ENCODE data around the gene DOCK1.

Gene DOCK1

GRCh38 chr10:127003032-127003685, 97.9 kb downstream of the DOCK1 start:
- H3K4me3 ChIP-seq (ENCODE audit: low read length) = no peak overlapping the region
- H3K9me3 ChIP-seq (ENCODE audit: control insufficient read depth, low read length) = no peaks in the 10 kb centered on the region
- H3K27me3 ChIP-seq (ENCODE audit: control insufficient read depth, insufficient read depth, low read length) = no peaks in the 10 kb centered on the region
- no peaks in the 10 kb centered on the region for H3K4me1 ChIP-seq (ENCODE audit: control insufficient read depth, insufficient read depth, low read length)
- no peaks in the 10 kb centered on the region for H3K36me3 ChIP-seq (ENCODE audit: control insufficient read depth, insufficient read depth, low read length)
- no peak overlapping the region for H3K9ac ChIP-seq (ENCODE audit: low read length)

DNA sequence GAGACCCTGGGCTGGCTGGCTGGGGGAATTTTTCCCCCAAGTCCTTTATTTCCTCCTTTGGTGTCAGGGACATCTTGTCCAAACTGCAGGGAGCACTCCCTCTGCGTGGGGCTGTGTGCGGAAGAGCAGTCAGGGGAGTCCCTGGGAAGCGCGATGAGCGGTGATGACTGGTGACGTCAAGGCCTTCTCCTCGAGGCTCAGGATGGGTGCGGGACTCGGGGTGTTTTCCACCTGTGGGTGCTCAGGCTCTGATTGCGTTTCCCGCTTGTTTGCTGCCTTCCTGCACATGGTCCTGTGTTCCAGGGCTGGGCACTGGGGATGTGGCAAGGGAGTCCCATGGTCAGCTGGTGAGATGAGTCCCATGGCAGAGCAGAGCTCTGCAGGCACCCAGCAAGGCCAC, 101.2 kb downstream of the DOCK1 start:
- H3K36me3 ChIP-seq (ENCODE audit: control insufficient read depth, insufficient read depth, low read length) = no peaks in the 10 kb centered on the region
- H3K4me3 ChIP-seq (ENCODE audit: low read length) = no peak overlapping the region
- no peaks in the 10 kb centered on the region for H3K9me3 ChIP-seq (ENCODE audit: control insufficient read depth, low read length)
- H3K27me3 ChIP-seq (ENCODE audit: control insufficient read depth, insufficient read depth, low read length) = no peaks in the 10 kb centered on the region
- H3K4me1 ChIP-seq (ENCODE audit: control insufficient read depth, insufficient read depth, low read length) = no peaks in the 10 kb centered on the region
- no peak overlapping the region for H3K9ac ChIP-seq (ENCODE audit: low read length)

DNA sequence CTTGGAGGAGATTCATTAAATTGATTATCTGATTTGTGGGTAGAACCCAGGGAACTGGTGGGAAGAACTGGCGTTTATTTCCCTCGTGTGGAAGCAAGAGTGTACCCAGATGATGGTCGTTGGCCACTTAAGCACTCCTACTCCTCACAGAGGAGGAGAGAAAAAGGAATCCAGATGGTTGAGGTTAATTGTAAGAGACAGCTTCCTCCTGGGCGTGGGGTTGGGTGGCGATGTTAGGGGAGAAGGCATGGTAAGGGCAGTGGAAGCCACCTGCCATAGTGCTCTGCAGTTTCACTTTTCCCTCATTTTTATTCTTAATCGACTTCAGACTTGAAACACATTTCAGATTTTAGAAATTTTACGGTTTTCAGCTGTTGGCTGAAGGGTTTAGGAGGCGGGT, 104.1 kb downstream of the DOCK1 start:
- Histone ChIP-seq H3K9ac (ENCODE audit: low read length) (no peak overlapping the region), H3K27me3 (ENCODE audit: control insufficient read depth, insufficient read depth, low read length) (no peaks in the 10 kb centered on the region), H3K4me3 (ENCODE audit: low read length) (no peak overlapping the region), H3K9me3 (ENCODE audit: control insufficient read depth, low read length) (no peaks in the 10 kb centered on the region), H3K36me3 (ENCODE audit: control insufficient read depth, insufficient read depth, low read length) (no peaks in the 10 kb centered on the region), H3K4me1 (ENCODE audit: control insufficient read depth, insufficient read depth, low read length) (peaks cover 15% of the 10 kb centered on the region)

- H3K4me3 ChIP-seq (ENCODE audit: low read length) = no peak overlapping the region
- no peaks in the 10 kb centered on the region for H3K9me3 ChIP-seq (ENCODE audit: control insufficient read depth, low read length)
- H3K36me3 ChIP-seq (ENCODE audit: control insufficient read depth, insufficient read depth, low read length) = no peaks in the 10 kb centered on the region
- no peaks in the 10 kb centered on the region for H3K27me3 ChIP-seq (ENCODE audit: control insufficient read depth, insufficient read depth, low read length)
- peaks cover 15% of the 10 kb centered on the region for H3K4me1 ChIP-seq (ENCODE audit: control insufficient read depth, insufficient read depth, low read length)
- H3K9ac ChIP-seq (ENCODE audit: low read length) = no peak overlapping the region
These were observed 105.9 kb downstream of the DOCK1 start for GRCh38 chr10:127011174-127011573.

- H3K9ac ChIP-seq (ENCODE audit: low read length) = no peak overlapping the region
- H3K4me3 ChIP-seq (ENCODE audit: low read length) = no peak overlapping the region
- H3K27me3 ChIP-seq (ENCODE audit: control insufficient read depth, insufficient read depth, low read length) = no peaks in the 10 kb centered on the region
- H3K4me1 ChIP-seq (ENCODE audit: control insufficient read depth, insufficient read depth, low read length) = peaks cover 15% of the 10 kb centered on the region
- no peaks in the 10 kb centered on the region for H3K9me3 ChIP-seq (ENCODE audit: control insufficient read depth, low read length)
- no peaks in the 10 kb centered on the region for H3K36me3 ChIP-seq (ENCODE audit: control insufficient read depth, insufficient read depth, low read length)
These were observed 107.0 kb downstream of the DOCK1 start for GRCh38 chr10:127012071-127012768.

DNA sequence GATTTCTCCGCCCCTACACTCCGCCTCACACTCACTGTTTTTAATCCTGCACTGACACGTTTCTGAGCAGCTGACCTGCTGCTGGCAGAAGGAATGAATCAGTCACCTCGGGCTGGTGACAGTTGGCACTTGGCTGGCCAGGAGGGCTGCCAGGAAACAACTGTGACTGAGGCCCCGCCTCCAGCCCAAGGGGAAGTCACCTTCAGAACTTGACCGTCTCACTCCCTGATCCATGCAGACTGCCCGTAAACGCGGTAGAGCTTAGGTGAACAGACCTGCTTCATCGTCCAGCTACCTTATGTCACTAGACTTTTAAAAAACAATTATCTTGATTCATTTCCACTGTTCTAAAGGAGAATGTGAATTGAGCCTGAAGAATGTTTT, 107.5 kb downstream of the DOCK1 start:
- Histone ChIP-seq H3K9me3 (ENCODE audit: control insufficient read depth, low read length) (no peaks in the 10 kb centered on the region), H3K4me3 (ENCODE audit: low read length) (peak overlapping the region; percentile 42), H3K27me3 (ENCODE audit: control insufficient read depth, insufficient read depth, low read length) (no peaks in the 10 kb centered on the region), H3K36me3 (ENCODE audit: control insufficient read depth, insufficient read depth, low read length) (no peaks in the 10 kb centered on the region), H3K4me1 (ENCODE audit: control insufficient read depth, insufficient read depth, low read length) (peaks cover 15% of the 10 kb centered on the region), H3K9ac (ENCODE audit: low read length) (peak overlapping the region; percentile 66)

DNA sequence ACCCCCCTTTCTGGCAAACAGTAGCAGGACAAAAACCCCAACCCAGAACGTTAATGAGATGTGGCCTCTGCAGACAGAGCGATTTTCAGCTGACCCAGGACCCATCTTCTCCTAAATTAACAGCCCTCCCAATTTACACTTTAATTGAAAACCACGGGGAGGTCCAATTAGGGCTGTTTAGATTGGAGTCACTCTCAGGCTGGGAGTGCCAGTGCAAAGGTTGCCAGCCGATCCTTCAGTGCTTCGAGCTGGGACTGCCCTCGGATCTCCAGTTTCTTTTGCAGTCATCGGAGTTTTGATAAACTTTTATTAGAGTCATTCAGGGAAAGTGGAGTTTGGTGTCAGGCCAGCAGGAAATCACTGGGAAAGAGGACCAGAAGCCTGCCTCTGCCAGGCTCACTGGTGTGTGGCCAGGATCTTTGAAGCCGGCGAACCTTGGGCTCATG, 108.0 kb downstream of the DOCK1 start:
- H3K4me3 ChIP-seq (ENCODE audit: low read length) = peak overlapping the region; percentile 42
- H3K9me3 ChIP-seq (ENCODE audit: control insufficient read depth, low read length) = no peaks in the 10 kb centered on the region
- no peaks in the 10 kb centered on the region for H3K36me3 ChIP-seq (ENCODE audit: control insufficient read depth, insufficient read depth, low read length)
- peaks cover 15% of the 10 kb centered on the region for H3K4me1 ChIP-seq (ENCODE audit: control insufficient read depth, insufficient read depth, low read length)
- H3K27me3 ChIP-seq (ENCODE audit: control insufficient read depth, insufficient read depth, low read length) = no peaks in the 10 kb centered on the region
- H3K9ac ChIP-seq (ENCODE audit: low read length) = peak overlapping the region; percentile 66

DNA sequence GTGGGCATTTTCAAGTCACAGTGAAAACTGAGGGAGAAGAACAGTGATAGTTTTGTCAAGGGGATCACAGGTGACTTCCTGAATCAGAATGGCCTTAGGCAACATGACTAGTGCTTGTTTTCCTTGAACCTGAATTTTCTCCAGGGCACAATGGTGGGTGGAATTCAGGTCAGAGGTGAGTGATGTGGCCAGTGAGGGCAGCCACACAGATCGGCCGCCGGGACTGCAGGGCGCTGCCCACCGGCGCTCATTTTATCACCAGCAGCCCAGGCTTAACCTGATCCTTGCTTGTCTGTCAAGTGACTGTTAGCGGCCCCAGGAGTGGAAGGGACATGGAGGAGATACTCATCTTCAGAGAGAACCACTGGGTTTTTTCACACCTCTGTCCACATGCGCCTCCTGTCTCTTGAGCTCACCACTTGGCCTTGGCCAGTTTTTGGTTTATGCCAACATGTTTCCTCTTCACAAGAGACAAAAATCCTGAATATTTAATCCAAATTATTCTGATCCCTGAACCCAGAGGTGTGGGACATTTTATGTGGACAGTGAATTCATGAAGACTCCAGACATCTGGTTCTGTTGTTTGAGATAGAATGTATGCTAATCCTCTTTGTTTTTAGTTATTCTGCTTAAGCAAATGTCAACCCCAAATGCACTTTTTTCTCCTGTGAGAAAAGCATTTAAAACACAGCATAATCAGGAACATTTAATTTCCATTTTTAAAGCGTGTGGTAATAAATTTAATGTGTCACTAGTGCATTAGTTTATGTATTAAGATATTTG, 108.7 kb downstream of the DOCK1 start:
- Histone ChIP-seq H3K9ac (ENCODE audit: low read length) (peak overlapping the region; percentile 66), H3K4me1 (ENCODE audit: control insufficient read depth, insufficient read depth, low read length) (peaks cover 15% of the 10 kb centered on the region), H3K4me3 (ENCODE audit: low read length) (peak overlapping the region; percentile 42), H3K9me3 (ENCODE audit: control insufficient read depth, low read length) (no peaks in the 10 kb centered on the region), H3K27me3 (ENCODE audit: control insufficient read depth, insufficient read depth, low read length) (no peaks in the 10 kb centered on the region), H3K36me3 (ENCODE audit: control insufficient read depth, insufficient read depth, low read length) (no peaks in the 10 kb centered on the region)

DNA sequence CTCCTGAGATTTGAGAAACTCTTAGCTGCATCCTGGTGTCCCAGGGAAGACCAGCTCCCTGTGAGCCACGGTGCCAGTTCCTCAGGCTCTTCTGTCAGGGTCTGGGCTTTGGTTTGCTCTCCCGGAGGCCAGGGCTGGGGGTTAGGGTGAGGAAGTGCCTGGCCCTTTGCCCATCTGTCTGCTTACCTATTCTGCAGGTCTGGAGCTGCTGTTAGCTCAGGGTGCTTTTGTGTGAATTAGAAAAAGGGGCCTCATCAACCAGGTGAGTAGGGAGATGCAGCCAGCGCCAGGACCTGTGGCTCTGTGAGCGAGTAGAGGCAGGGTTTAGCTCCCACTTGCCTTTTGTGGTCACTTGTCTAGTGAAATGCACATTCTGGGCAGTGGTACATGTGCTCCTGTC, 109.4 kb downstream of the DOCK1 start:
- Histone ChIP-seq H3K4me3 (ENCODE audit: low read length) (no peak overlapping the region), H3K27me3 (ENCODE audit: control insufficient read depth, insufficient read depth, low read length) (no peaks in the 10 kb centered on the region), H3K36me3 (ENCODE audit: control insufficient read depth, insufficient read depth, low read length) (no peaks in the 10 kb centered on the region), H3K9me3 (ENCODE audit: control insufficient read depth, low read length) (no peaks in the 10 kb centered on the region), H3K4me1 (ENCODE audit: control insufficient read depth, insufficient read depth, low read length) (peaks cover 15% of the 10 kb centered on the region), H3K9ac (ENCODE audit: low read length) (no peak overlapping the region)

DNA sequence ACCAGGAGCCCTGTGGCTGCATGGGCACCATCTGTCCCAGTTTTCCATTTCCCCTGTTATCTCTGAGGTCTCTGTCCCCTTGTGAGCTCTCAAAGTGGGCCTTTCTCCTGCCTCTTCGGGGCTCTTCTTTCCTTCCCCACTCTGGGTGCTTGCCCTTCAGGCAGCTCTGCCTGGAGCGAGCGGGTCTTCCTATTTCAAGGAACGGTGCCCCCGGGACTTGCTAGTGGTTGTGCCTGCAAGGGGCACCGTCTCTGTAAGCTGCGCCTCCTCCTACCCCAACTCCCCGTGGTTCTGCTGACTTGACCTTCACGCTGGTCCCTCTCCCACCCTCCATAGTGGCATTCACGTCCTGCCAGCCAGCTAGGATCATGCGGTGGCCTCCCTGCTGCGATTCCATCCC, 110.1 kb downstream of the DOCK1 start:
- H3K36me3 ChIP-seq (ENCODE audit: control insufficient read depth, insufficient read depth, low read length) = no peaks in the 10 kb centered on the region
- no peaks in the 10 kb centered on the region for H3K9me3 ChIP-seq (ENCODE audit: control insufficient read depth, low read length)
- no peaks in the 10 kb centered on the region for H3K27me3 ChIP-seq (ENCODE audit: control insufficient read depth, insufficient read depth, low read length)
- peaks cover 15% of the 10 kb centered on the region for H3K4me1 ChIP-seq (ENCODE audit: control insufficient read depth, insufficient read depth, low read length)
- no peak overlapping the region for H3K9ac ChIP-seq (ENCODE audit: low read length)
- H3K4me3 ChIP-seq (ENCODE audit: low read length) = no peak overlapping the region

GRCh38 chr10:127016331-127016730, 111.1 kb downstream of the DOCK1 start:
- no peak overlapping the region for H3K9ac ChIP-seq (ENCODE audit: low read length)
- H3K36me3 ChIP-seq (ENCODE audit: control insufficient read depth, insufficient read depth, low read length) = no peaks in the 10 kb centered on the region
- no peaks in the 10 kb centered on the region for H3K27me3 ChIP-seq (ENCODE audit: control insufficient read depth, insufficient read depth, low read length)
- peaks cover 15% of the 10 kb centered on the region for H3K4me1 ChIP-seq (ENCODE audit: control insufficient read depth, insufficient read depth, low read length)
- no peak overlapping the region for H3K4me3 ChIP-seq (ENCODE audit: low read length)
- H3K9me3 ChIP-seq (ENCODE audit: control insufficient read depth, low read length) = no peaks in the 10 kb centered on the region
